Caco-2 (cell line): ENCODE results near the gene ABCA4. TPM values are rescaled to one million over a fixed set of nuclear protein-coding genes. Genes with fewer than 3 reads are reported as not detected.
"Not testable (repeated sequence)": the region's sequence is repeated elsewhere in the genome, so short reads cannot be mapped to it uniquely, and the experiment has no call there.

Source experiments
- BruUV-seq: library from RNA; stranded (reverse); fragments of 400-500 nt; replicated peaks from 2 replicates; lab custom pipeline; 2021; lab: Mats Ljungman, UMichigan
- CTCF ChIA-PET: fragments of 300-600 bp; sonication (Branson Sonifier 250); formaldehyde crosslinking; loops from one replicate; lab custom pipeline; 2022; ENCODE audit warnings: antibody characterized with exemption; lab: Charles Lee
- POLR2A ChIA-PET: fragments of 300-600 bp; sonication (Branson Sonifier 250); formaldehyde crosslinking; loops from one replicate; lab custom pipeline; 2022; ENCODE audit warnings: antibody characterized with exemption; lab: Charles Lee
- DNase-seq, 2 experiments: peaks; one replicate each; pipeline versions ENCODE4 v3.0.0 to v3.0.0-alpha.2; 2020 to 2022
- H3K27me3 ChIP-seq: replicated peaks from 2 replicates; pipeline ENCODE4 v1.6.0; 2011; ENCODE audit warnings: low read length; ENCODE audit not compliant: control insufficient read depth, insufficient read depth
- H3K36me3 ChIP-seq: 2 replicates; pipeline ENCODE4 v1.5.1; 2011; ENCODE audit warnings: low read length; ENCODE audit not compliant: control insufficient read depth, insufficient read depth
- H3K4me1 ChIP-seq: fragments of 250-450 bp; sonication (Bioruptor Pico); 2 replicates; pipeline ENCODE4 v1.5.1; 2020; ENCODE audit warnings: mild to moderate bottlenecking
- H3K4me3 ChIP-seq: 2 replicates; pipeline ENCODE4 v1.5.1; 2011; ENCODE audit warnings: low read depth, mild to moderate bottlenecking, control low read depth, low read length
- H3K9me3 ChIP-seq: fragments of 250-450 bp; sonication (Bioruptor Pico); 2 replicates; pipeline ENCODE4 v1.5.1; 2020; ENCODE audit warnings: mild to moderate bottlenecking, moderate library complexity
- H3K27ac Mint-ChIP-seq: one replicate; pipeline ENCODE4 v1.8.0; 2022; ENCODE audit warnings: mixed read lengths; ENCODE audit not compliant: unreplicated experiment
- H3K27me3 Mint-ChIP-seq: one replicate; pipeline ENCODE4 v1.8.0; 2022; ENCODE audit warnings: mixed read lengths; ENCODE audit not compliant: insufficient read depth, unreplicated experiment
- H3K36me3 Mint-ChIP-seq: one replicate; pipeline ENCODE4 v1.8.0; 2022; ENCODE audit warnings: mild to moderate bottlenecking, mixed read lengths; ENCODE audit not compliant: insufficient read depth, unreplicated experiment
- H3K4me1 Mint-ChIP-seq: one replicate; pipeline ENCODE4 v1.8.0; 2022; ENCODE audit warnings: low read depth, mixed read lengths; ENCODE audit not compliant: unreplicated experiment
- H3K4me3 Mint-ChIP-seq: one replicate; pipeline ENCODE4 v1.8.0; 2022; ENCODE audit warnings: mild to moderate bottlenecking, moderate library complexity, mixed read lengths; ENCODE audit not compliant: unreplicated experiment
- H3K9me3 Mint-ChIP-seq: one replicate; pipeline ENCODE4 v1.8.0; 2022; ENCODE audit warnings: mixed read lengths; ENCODE audit not compliant: unreplicated experiment
- intact Hi-C: fragments of 100-400 bp; cut with micrococcal nuclease; formaldehyde crosslinking; loops from one replicate; pipeline ENCODE4 v1.10.0; 2022; ENCODE audit not compliant: unreplicated experiment
- total RNA-seq: library from RNA; stranded (reverse); gene quantifications from 2 replicates; pipeline ENCODE4 v1.2.3, GENCODE V29; 2022
- TF ChIP-seq, protein P1 (sequence below), 2 experiments: fragments of 200-600 bp in 1 of 2; IDR thresholded peaks; 1 replicate in 1 of 2; 2 replicates in 1 of 2; pipeline versions ENCODE4 v1.5.1 to v1.8.0; 2011 to 2022; ENCODE audit warnings: antibody characterized with exemption in 1 of 2, control low read depth in 1 of 2, inconsistent platforms in 1 of 2, low read depth in 1 of 2, low read length in 1 of 2, mild to moderate bottlenecking in 1 of 2, moderate library complexity in 1 of 2; ENCODE audit not compliant: insufficient read depth in 1 of 2, severe bottlenecking in 1 of 2, unreplicated experiment in 1 of 2

ABCA4 gene
- total RNA-seq, 1 experiment from 2014 or later, result 1.8 TPM

DNA sequence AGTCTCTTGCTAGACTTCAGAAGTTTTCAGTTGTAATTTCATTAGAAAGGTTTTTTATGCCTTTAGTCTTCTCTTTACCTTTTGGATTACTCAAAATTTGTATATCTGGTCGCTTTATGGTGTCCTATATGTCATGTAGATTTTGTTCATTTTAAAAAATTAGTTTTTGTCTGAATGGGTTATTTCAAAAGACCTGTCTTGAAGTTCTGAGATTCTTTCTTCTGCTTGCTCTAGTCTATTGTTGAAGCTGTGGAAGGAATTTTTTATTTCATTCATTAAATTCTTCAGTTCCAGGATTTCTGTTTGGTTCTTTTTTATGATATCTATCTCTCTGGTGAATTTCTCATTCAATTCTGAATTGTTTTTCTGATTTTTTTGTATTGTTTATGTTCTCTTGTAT, 165.2 kb downstream of the ABCA4 start:
- Mint-ChIP-seq H3K4me3 (no peak overlapping the region), H3K27me3 (no peaks in the 10 kb centered on the region), H3K9me3 (peaks cover 56% of the 10 kb centered on the region), H3K36me3 (no peaks in the 10 kb centered on the region), H3K27ac (no peak overlapping the region), H3K4me1 (no peaks in the 10 kb centered on the region)
- intact Hi-C loops, result no loop called here
- Histone ChIP-seq H3K36me3 (no peaks in the 10 kb centered on the region), H3K4me3 (no peak overlapping the region), H3K27me3 (no peaks in the 10 kb centered on the region), H3K4me1 (no peaks in the 10 kb centered on the region), H3K9me3 (no peaks in the 10 kb centered on the region; the same call in 1 of the 2 replicates)
- no TSS peak for BruUV-seq
- ChIA-PET POLR2A (no interaction called here), CTCF (no interaction called here)
- TF ChIP-seq, protein P1, sequence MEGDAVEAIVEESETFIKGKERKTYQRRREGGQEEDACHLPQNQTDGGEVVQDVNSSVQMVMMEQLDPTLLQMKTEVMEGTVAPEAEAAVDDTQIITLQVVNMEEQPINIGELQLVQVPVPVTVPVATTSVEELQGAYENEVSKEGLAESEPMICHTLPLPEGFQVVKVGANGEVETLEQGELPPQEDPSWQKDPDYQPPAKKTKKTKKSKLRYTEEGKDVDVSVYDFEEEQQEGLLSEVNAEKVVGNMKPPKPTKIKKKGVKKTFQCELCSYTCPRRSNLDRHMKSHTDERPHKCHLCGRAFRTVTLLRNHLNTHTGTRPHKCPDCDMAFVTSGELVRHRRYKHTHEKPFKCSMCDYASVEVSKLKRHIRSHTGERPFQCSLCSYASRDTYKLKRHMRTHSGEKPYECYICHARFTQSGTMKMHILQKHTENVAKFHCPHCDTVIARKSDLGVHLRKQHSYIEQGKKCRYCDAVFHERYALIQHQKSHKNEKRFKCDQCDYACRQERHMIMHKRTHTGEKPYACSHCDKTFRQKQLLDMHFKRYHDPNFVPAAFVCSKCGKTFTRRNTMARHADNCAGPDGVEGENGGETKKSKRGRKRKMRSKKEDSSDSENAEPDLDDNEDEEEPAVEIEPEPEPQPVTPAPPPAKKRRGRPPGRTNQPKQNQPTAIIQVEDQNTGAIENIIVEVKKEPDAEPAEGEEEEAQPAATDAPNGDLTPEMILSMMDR (IDR thresholded peaks at IDR 0.05; ENCODE audit: insufficient read depth in 1 of 2, low read depth in 1 of 2, low read length in 1 of 2, severe bottlenecking in 1 of 2, unreplicated experiment in 1 of 2), result no peak
- DNase-seq, result no peak

DNA sequence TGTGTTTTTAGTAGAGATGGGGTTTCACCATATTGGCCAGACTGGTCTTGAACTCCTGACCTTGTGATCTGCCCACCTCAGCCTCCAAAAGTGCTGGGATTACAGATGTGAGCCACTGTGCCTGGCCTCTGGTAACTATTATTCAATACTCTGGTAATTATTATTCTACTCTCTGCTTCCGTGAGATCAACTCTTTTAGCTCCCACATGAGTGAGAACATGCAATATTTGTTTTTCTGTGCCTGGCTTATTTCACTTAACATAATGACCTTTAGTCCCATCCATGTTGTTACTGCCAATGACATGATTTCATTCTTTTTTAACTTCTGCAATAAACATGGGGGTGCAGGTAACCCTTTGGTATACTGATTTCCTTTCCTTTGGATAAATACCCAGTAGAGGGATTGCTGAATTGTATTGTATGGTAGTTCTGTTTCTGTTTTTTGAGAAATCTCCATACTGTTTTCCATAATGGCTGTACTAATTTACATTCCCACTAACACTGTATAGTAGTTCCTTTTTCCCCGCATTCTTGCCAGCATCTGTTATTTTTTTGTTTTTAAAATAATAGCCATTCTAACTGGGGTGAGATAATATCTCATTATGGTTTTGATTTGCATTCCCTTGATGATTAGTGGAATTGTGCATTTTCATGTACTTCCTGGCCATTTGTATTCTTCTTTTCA, 173.8 kb downstream of the ABCA4 start:
- H3K4me3 ChIP-seq, H3K36me3 ChIP-seq, H3K9me3 ChIP-seq, CTCF ChIA-PET, BruUV-seq, H3K4me1 ChIP-seq, intact Hi-C loops, H3K36me3 Mint-ChIP-seq, H3K27me3 ChIP-seq, H3K27me3 Mint-ChIP-seq, H3K4me3 Mint-ChIP-seq, H3K27ac Mint-ChIP-seq, DNase-seq, H3K4me1 Mint-ChIP-seq, POLR2A ChIA-PET: not testable (repeated sequence)
- H3K9me3 Mint-ChIP-seq, result peaks cover 18% of the 10 kb centered on the region

Other genes starting within 250 kb of the ABCA4 start
- gene DNTTIP2, start 241.9 kb downstream of the ABCA4 start, total RNA-seq, result 39.0 and 39.9 TPM in 2 replicates
- 11.7 and 11.8 TPM in 2 replicates for gene GCLM, start 211.7 kb downstream of the ABCA4 start, total RNA-seq
- 30.3 and 31.4 TPM in 2 replicates for gene ARHGAP29, start 116.4 kb upstream of the ABCA4 start, total RNA-seq